ENCODE measurements around the gene ETFB.
"Not testable (repeated sequence)": the region's sequence is repeated elsewhere in the genome, so short reads cannot be mapped to it uniquely, and the experiment has no call there.

ETFB gene

GRCh38 chr19:51365965-51366388 is at the start of gene ETFB:
Gene ETFB, minus strand, starts transcription at chr19:51366388. Its CDS starts 62 bp downstream, at chr19:51366326.
- DNase-seq (ENCODE audit: low read depth in 2 of 2) = no peak

GRCh38 chr19:51415187-51415586 is 49.0 kb upstream of the ETFB start:
- DNase-seq (ENCODE audit: low read depth in 2 of 2) = no peak

- DNase-seq (ENCODE audit: low read depth in 2 of 2) = no peak
These were observed 45.0 kb upstream of the ETFB start for GRCh38 chr19:51410950-51411748.

GRCh38 chr19:51407511-51408131 is 41.4 kb upstream of the ETFB start:
- DNase-seq (ENCODE audit: low read depth in 2 of 2) = no peak

GRCh38 chr19:51402117-51402516 is 35.9 kb upstream of the ETFB start:
- no peak for DNase-seq (ENCODE audit: low read depth in 2 of 2)

- not testable (repeated sequence) for DNase-seq (ENCODE audit: low read depth in 2 of 2)
These were observed 33.7 kb upstream of the ETFB start for GRCh38 chr19:51399936-51400335.

- no peak for DNase-seq (ENCODE audit: low read depth in 2 of 2)
These were observed 33.0 kb upstream of the ETFB start for GRCh38 chr19:51399231-51399630.

- no peak for DNase-seq (ENCODE audit: low read depth in 2 of 2)
These were observed 32.0 kb upstream of the ETFB start for GRCh38 chr19:51398096-51398704.

GRCh38 chr19:51397453-51397852 is 31.3 kb upstream of the ETFB start:
- DNase-seq (ENCODE audit: low read depth in 2 of 2) = not testable (repeated sequence)

- no peak for DNase-seq (ENCODE audit: low read depth in 2 of 2)
These were observed 30.0 kb upstream of the ETFB start for GRCh38 chr19:51396175-51396574.

- DNase-seq (ENCODE audit: low read depth in 2 of 2) = peak; percentile 82 to 85
These were observed 28.1 kb upstream of the ETFB start for GRCh38 chr19:51394050-51394836.

GRCh38 chr19:51392701-51393100 is 26.5 kb upstream of the ETFB start:
- DNase-seq (ENCODE audit: low read depth in 2 of 2) = no peak

- DNase-seq (ENCODE audit: low read depth in 2 of 2) = no peak
These were observed 25.0 kb upstream of the ETFB start for GRCh38 chr19:51391073-51391611.

GRCh38 chr19:51389143-51389542 is 23.0 kb upstream of the ETFB start:
- DNase-seq (ENCODE audit: low read depth in 2 of 2) = no peak

GRCh38 chr19:51387924-51388389 is 21.8 kb upstream of the ETFB start, which contains the start of gene LIM2:
Gene LIM2, minus strand, starts transcription at chr19:51387974. Its CDS starts 531 bp downstream, at chr19:51387443.
- no peak for DNase-seq (ENCODE audit: low read depth in 2 of 2)

GRCh38 chr19:51386882-51387520 is 20.8 kb upstream of the ETFB start:
- no peak for DNase-seq (ENCODE audit: low read depth in 2 of 2)

GRCh38 chr19:51382004-51382403 is 15.8 kb upstream of the ETFB start:
- DNase-seq (ENCODE audit: low read depth in 2 of 2) = no peak

- DNase-seq (ENCODE audit: low read depth in 2 of 2) = no peak
These were observed 14.2 kb upstream of the ETFB start for GRCh38 chr19:51380379-51380778.

- no peak for DNase-seq (ENCODE audit: low read depth in 2 of 2)
These were observed 11.2 kb upstream of the ETFB start for GRCh38 chr19:51377422-51377821.

- DNase-seq (ENCODE audit: low read depth in 2 of 2) = no peak
These were observed 9.5 kb upstream of the ETFB start for GRCh38 chr19:51375504-51376221.

All from stimulated activated CD8-positive, alpha-beta memory T cell treated with anti-CD3 and anti-CD28 coated beads, Interleukin-7, amount 100 ng/mL, for 4 hours (primary cell).